RWPE2 (cell line): ENCODE results near the gene KSR2.

Experiments used
- ATAC-seq: fragments of 200-7000 bp; cut with Tn5 transposase; 3 replicates; pipeline ENCODE4 v1.9.1; 2021; ENCODE audit warnings: low read depth
- DNase-seq: peaks from one replicate; pipeline ENCODE4 v3.0.0-alpha.2; 2020; ENCODE audit warnings: low spot score
- H3K27ac ChIP-seq: fragments of 450-650 bp; 2 replicates; pipeline ENCODE4 v1.5.1; 2017; ENCODE audit warnings: mild to moderate bottlenecking; ENCODE audit not compliant: poor library complexity, severe bottlenecking
- H3K27me3 ChIP-seq: fragments of 250-450 bp; sonication (Bioruptor Pico); 2 replicates; pipeline ENCODE4 v1.5.1; 2021; ENCODE audit warnings: mild to moderate bottlenecking, moderate library complexity; ENCODE audit not compliant: insufficient read depth, poor library complexity, severe bottlenecking
- H3K36me3 ChIP-seq: fragments of 250-450 bp; sonication (Bioruptor Pico); 2 replicates; pipeline ENCODE4 v1.5.1; 2020; ENCODE audit warnings: low read depth, mild to moderate bottlenecking, moderate library complexity
- H3K4me1 ChIP-seq: fragments of 250-450 bp; sonication (Bioruptor Pico); 2 replicates; pipeline ENCODE4 v1.5.1; 2021; ENCODE audit warnings: mild to moderate bottlenecking, moderate library complexity; ENCODE audit not compliant: insufficient read depth, poor library complexity, severe bottlenecking
- H3K4me3 ChIP-seq: fragments of 250-450 bp; sonication (Bioruptor Pico); 2 replicates; pipeline ENCODE4 v1.5.1; 2021; ENCODE audit warnings: mild to moderate bottlenecking, moderate library complexity; ENCODE audit not compliant: severe bottlenecking
- H3K9me3 ChIP-seq: fragments of 250-450 bp; sonication (Bioruptor Pico); 2 replicates; pipeline ENCODE4 v1.5.1; 2021; ENCODE audit warnings: mild to moderate bottlenecking, moderate library complexity; ENCODE audit not compliant: severe bottlenecking
- TF ChIP-seq, protein P1 (sequence below): fragments of 450-650 bp; IDR thresholded peaks from one replicate; pipeline ENCODE4 v1.5.1; 2017; ENCODE audit warnings: mild to moderate bottlenecking, moderate library complexity; ENCODE audit not compliant: poor library complexity, severe bottlenecking

Gene KSR2

DNA sequence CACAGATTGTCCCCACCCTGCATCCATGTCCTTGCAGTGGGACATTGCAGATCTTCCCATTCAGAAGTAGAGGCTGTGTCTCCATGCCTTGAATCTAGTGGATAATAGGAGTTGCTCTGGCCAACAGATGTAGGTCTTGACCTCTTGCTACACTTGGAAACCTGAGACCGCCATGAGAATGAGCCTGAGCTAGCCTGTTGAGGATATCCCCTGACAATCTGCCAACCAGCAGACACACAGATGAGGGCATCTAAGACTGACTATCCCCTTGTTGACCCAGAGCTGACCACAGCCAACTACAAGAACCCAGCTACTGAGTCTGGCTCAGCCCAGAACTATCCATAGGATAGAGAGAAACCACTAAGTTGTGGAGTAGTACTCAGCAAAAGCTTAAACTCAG, 446.2 kb downstream of the KSR2 start:
- Histone ChIP-seq H3K4me3 (no peak overlapping the region), H3K9me3 (no peaks in the 10 kb centered on the region), H3K27me3 (peaks cover 5% of the 10 kb centered on the region), H3K4me1 (no peaks in the 10 kb centered on the region), H3K36me3 (no peaks in the 10 kb centered on the region), H3K27ac (no peak overlapping the region)
- no peak for ATAC-seq
- TF ChIP-seq, protein P1, sequence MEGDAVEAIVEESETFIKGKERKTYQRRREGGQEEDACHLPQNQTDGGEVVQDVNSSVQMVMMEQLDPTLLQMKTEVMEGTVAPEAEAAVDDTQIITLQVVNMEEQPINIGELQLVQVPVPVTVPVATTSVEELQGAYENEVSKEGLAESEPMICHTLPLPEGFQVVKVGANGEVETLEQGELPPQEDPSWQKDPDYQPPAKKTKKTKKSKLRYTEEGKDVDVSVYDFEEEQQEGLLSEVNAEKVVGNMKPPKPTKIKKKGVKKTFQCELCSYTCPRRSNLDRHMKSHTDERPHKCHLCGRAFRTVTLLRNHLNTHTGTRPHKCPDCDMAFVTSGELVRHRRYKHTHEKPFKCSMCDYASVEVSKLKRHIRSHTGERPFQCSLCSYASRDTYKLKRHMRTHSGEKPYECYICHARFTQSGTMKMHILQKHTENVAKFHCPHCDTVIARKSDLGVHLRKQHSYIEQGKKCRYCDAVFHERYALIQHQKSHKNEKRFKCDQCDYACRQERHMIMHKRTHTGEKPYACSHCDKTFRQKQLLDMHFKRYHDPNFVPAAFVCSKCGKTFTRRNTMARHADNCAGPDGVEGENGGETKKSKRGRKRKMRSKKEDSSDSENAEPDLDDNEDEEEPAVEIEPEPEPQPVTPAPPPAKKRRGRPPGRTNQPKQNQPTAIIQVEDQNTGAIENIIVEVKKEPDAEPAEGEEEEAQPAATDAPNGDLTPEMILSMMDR = no peak
- DNase-seq = no peak

- Histone ChIP-seq H3K36me3 (no peaks in the 10 kb centered on the region), H3K9me3 (no peaks in the 10 kb centered on the region), H3K4me3 (no peak overlapping the region), H3K27me3 (no peaks in the 10 kb centered on the region), H3K4me1 (no peaks in the 10 kb centered on the region), H3K27ac (no peak overlapping the region)
- TF ChIP-seq, protein P1 = no peak
- ATAC-seq (no peak), DNase-seq (no peak)
These were observed 446.9 kb downstream of the KSR2 start for GRCh38 chr12:117521867-117522266.

GRCh38 chr12:117521346-117521745, 447.4 kb downstream of the KSR2 start:
- H3K27me3 ChIP-seq = no peaks in the 10 kb centered on the region
- TF ChIP-seq, protein P1 = no peak
- H3K36me3 ChIP-seq = no peaks in the 10 kb centered on the region
- no peaks in the 10 kb centered on the region for H3K4me1 ChIP-seq
- H3K27ac ChIP-seq = no peak overlapping the region
- ATAC-seq = 0 out of 3 replicates have a peak, but pooled peaks have one; percentile 41
- no peak for DNase-seq
- no peaks in the 10 kb centered on the region for H3K9me3 ChIP-seq
- no peak overlapping the region for H3K4me3 ChIP-seq

DNA sequence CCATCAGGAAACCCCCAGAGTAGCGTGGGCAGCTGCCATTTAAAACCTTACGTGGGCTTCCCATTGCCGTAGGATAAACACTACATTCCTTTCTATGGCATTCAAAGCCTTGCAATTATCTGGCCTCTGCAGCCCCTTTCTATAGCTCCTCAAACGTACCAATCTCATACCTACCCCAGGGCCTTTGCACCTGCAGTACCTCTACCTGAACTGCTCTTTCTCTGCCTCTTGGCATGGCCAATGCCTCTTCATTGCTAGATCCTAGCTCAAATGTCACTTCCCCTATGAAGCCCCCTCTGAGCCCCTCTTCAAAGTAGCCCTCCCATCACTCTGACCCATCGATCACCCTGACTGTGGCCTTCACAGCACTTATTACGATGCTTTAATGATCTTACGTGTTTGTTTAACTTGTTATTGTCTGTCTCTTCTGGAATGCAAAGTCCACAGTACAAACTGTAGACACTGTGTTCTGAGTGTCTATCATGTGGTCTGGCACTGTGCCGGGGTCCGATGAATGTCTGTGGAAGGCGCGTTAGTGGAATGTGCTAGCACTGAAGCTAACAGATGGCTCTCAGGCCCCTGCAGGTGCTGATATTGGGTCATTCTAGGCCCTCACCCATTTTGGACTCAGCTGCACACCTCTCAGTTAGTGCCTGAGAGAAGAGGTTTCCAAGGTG, 450.1 kb downstream of the KSR2 start:
- peak; percentile 76 for ATAC-seq
- Histone ChIP-seq H3K9me3 (no peaks in the 10 kb centered on the region), H3K27ac (no peak overlapping the region)

GRCh38 chr12:117517219-117517739, 451.5 kb downstream of the KSR2 start:
- TF ChIP-seq, protein P1 = no peak
- H3K9me3 ChIP-seq = no peaks in the 10 kb centered on the region
- no peaks in the 10 kb centered on the region for H3K36me3 ChIP-seq
- no peak for DNase-seq
- ATAC-seq = no peak
- H3K27ac ChIP-seq = no peak overlapping the region
- no peaks in the 10 kb centered on the region for H3K27me3 ChIP-seq
- H3K4me1 ChIP-seq = no peaks in the 10 kb centered on the region
- no peak overlapping the region for H3K4me3 ChIP-seq

More for the DNA sequence above, 450.1 kb downstream of the KSR2 start:
- no peaks in the 10 kb centered on the region for H3K27me3 ChIP-seq
- H3K36me3 ChIP-seq = no peaks in the 10 kb centered on the region
- TF ChIP-seq, protein P1 = no peak
- DNase-seq = peak; percentile 67
- H3K4me3 ChIP-seq = no peak overlapping the region
- no peaks in the 10 kb centered on the region for H3K4me1 ChIP-seq
